Measurements from ENCODE around the gene NTRK1. TPM values are rescaled to one million over a fixed set of nuclear protein-coding genes. Genes with fewer than 3 reads are reported as not detected.

The NTRK1 gene
- total RNA-seq, 6 donors from 2014 or later, result 0.30 to 1.4 (median 1.2) TPM; not detected in 2

DNA sequence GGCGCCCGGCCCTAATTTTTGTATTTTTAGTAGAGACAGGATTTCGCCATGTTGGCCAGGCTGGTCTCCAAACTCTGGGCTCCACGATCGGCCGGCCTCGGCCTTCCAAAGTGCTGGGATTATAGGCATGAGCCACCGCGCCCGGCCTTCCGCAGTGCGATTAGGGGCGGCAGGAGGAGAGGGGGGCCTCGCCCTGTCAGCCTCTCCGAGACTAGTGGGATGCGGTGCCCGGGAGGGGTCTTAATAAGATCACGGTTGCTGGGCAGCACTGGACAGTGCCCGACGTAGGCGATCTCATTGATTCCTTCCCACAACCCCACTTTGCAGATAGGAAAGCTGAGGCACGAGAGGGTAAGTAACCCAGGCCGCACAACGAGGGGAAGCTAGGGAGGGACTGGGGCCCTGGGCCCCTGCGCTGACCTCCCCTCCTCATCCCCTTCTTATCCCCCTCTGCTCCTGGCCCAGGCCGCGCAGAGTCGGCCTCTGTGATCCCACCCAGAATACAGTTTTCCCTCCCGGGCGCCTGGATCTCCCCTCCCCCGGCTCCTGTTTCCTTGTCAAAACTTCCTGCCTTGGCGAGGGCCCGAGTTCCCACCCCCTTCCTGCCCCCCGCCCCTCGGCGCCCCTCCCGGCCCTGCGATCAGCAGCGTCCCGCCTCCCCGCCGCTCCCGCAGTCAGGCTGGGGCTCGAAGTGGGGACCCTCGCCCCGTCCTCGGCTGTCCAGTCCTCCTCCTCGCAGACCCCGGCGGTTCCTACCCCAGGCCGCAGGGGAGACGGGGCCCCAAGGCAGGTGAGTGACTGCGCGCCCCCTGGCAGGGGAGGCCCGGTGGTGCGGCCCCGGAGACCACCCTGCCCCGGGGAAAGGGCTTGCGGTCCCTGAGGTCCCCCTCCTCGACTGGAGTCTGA is 32.6 kb downstream of the NTRK1 start, which contains the start of gene PEAR1:
Gene PEAR1 (plus strand): TSS at position 671 of the 906 bp plus-strand sequence. CDS start 10,209 bp downstream, outside the sequence.
- Histone ChIP-seq H3K4me1 (peaks cover 33 to 62% (median 44%) of the 10 kb centered on the region in 4 donors), H3K4me3 (peak within 1 kb of the TSS; percentile 36 to 70 (median 54)), H3K27me3 (peaks cover 0 to 16% (median 6%) of the 10 kb centered on the region in 4 donors), H3K36me3 (no peaks in the 10 kb centered on the region), H3K27ac (peak within 1 kb of the TSS; percentile 87 to 93 (median 91)), H3K9me3 (no peaks in the 10 kb centered on the region)
- TF ChIP-seq POLR2A (IDR thresholded peaks at IDR 0.05), result peak in 1 of 4 donors; percentile 28
- TF ChIP-seq EP300 (IDR thresholded peaks at IDR 0.05), result no peak
- TF ChIP-seq, protein P1, sequence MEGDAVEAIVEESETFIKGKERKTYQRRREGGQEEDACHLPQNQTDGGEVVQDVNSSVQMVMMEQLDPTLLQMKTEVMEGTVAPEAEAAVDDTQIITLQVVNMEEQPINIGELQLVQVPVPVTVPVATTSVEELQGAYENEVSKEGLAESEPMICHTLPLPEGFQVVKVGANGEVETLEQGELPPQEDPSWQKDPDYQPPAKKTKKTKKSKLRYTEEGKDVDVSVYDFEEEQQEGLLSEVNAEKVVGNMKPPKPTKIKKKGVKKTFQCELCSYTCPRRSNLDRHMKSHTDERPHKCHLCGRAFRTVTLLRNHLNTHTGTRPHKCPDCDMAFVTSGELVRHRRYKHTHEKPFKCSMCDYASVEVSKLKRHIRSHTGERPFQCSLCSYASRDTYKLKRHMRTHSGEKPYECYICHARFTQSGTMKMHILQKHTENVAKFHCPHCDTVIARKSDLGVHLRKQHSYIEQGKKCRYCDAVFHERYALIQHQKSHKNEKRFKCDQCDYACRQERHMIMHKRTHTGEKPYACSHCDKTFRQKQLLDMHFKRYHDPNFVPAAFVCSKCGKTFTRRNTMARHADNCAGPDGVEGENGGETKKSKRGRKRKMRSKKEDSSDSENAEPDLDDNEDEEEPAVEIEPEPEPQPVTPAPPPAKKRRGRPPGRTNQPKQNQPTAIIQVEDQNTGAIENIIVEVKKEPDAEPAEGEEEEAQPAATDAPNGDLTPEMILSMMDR (IDR thresholded peaks at IDR 0.05), result peak in 1 of 6 experiments; percentile 7
- peak in 1 of 2 donors; percentile 65 for TF ChIP-seq POLR2AphosphoS5 (IDR thresholded peaks at IDR 0.05)
- 14% methylated on average over 30 to 50 of the region's 60 CpGs for WGBS, 2 donors
- no peak for ATAC-seq (ENCODE audit: low FRiP score in 2 of 2)
- peak in 1 of 2 donors; percentile 83 for DNase-seq

DNA sequence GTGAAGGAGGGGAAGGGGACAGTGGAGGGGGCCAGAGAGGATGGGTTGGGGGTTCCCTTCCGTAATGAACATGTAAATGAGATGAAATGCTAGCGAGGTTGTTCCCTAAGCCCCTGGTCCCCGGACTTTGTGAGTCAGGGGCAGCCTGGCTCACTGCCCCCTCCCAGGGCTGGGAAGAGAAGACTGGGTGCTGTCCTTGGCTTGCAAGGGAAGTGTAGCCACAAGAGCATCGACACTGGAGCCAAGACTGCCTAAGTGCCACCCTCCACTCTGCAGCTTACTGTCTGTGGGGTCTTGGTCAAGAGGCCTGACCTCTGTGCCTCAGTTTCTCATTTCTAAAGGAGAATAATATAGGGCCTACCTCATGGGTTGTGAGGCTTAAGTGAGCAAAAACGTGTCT is 33.3 kb downstream of the NTRK1 start:
- Histone ChIP-seq H3K4me1 (peaks cover 40 to 69% (median 50%) of the 10 kb centered on the region in 4 donors), H3K27me3 (peaks cover 0 to 16% (median 6%) of the 10 kb centered on the region in 4 donors), H3K4me3 (peak overlapping the region; percentile 36 to 70 (median 54)), H3K9me3 (no peaks in the 10 kb centered on the region), H3K27ac (peak overlapping the region; percentile 87 to 93 (median 91)), H3K36me3 (no peaks in the 10 kb centered on the region)
- WGBS, 2 donors, result 16 to 24% methylated on average over 5 of the region's 5 CpGs
- DNase-seq, result no peak
- ATAC-seq (ENCODE audit: low FRiP score in 2 of 2), result no peak
- TF ChIP-seq POLR2AphosphoS5 (IDR thresholded peaks at IDR 0.05) (no peak), POLR2A (IDR thresholded peaks at IDR 0.05) (no peak), EP300 (IDR thresholded peaks at IDR 0.05) (no peak)
- TF ChIP-seq, protein P1 (IDR thresholded peaks at IDR 0.05), result no peak

DNA sequence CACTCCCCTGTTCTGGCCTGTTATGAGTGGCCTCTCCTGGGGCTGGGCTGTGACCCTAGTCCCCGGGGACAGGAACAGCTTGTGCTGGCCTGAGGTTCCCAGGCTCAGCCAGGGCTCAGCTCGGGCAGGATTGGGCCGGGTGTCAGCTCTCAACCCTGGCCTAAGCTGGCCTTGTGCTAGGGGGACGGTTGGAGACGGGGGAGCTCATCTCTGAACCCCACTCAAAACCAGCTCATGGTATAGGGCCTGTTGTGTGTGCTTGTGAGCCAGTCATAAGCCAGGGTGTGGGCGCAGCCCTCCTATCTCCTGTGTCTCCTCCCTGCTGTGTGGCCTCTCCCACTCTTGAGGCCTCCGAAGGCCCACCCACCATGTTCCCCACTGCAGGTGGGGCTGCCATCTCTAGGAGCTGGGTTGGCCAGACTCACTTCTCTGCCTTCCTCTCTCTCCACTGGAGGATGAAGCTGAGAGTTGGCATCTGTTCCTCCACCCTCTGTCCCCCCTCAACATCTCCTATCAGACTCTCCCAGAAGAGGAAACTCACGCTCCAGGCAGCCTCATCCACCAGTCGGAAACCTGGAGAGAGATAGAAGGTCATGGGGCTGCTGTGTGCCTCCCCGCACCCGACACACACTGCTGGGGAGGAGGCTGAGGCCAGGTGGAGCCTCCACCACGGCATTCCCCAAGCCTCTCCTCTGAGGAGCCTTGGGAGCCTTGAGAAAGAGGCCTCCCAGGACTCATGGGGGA is 34.2 kb downstream of the NTRK1 start:
- Histone ChIP-seq H3K27me3 (peaks cover 0 to 16% (median 6%) of the 10 kb centered on the region in 4 donors), H3K27ac (peak overlapping the region; percentile 87 to 93 (median 91)), H3K9me3 (no peaks in the 10 kb centered on the region), H3K4me1 (peaks cover 43 to 78% (median 59%) of the 10 kb centered on the region in 4 donors), H3K36me3 (no peaks in the 10 kb centered on the region), H3K4me3 (peak overlapping the region; percentile 23 to 70 (median 54))
- WGBS, 2 donors, result 53 to 60% methylated on average over 11 to 12 of the region's 12 CpGs
- peak in 1 of 2 donors; percentile 50 for DNase-seq
- no peak for ATAC-seq (ENCODE audit: low FRiP score in 2 of 2)
- peak; percentile 9 to 48 for TF ChIP-seq POLR2AphosphoS5 (IDR thresholded peaks at IDR 0.05)
- TF ChIP-seq EP300 (IDR thresholded peaks at IDR 0.05), result peak in 2 of 4 donors; percentile 45 to 52
- TF ChIP-seq, protein P1 (IDR thresholded peaks at IDR 0.05), result no peak
- no peak for TF ChIP-seq POLR2A (IDR thresholded peaks at IDR 0.05)

DNA sequence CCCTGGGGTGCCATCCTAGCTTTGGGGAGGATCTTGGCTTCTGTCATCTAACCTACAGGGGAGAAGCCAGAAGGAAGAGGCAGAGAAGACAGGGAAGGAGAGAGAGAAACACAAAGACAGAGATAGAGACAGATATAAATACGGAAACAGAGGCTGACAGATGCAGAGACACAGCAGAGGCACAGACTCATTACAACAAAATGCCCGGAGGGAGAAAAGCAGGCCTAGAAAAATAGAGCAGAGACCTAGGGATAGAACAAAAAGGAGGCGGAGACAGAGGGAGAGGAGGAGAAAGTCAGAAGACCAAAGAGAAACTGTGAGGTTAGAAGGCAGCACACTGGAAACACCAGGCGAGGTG is 34.8 kb downstream of the NTRK1 start:
- 64 to 70% methylated on average over 4 of the region's 4 CpGs for WGBS, 2 donors
- ATAC-seq (ENCODE audit: low FRiP score in 2 of 2), result no peak
- no peaks in the 10 kb centered on the region for H3K36me3 ChIP-seq
- H3K4me3 ChIP-seq, result peak overlapping the region in 2 of 4 donors; percentile 57 to 70
- H3K27ac ChIP-seq, result peak overlapping the region; percentile 87 to 93 (median 91)
- no peak for DNase-seq
- TF ChIP-seq POLR2AphosphoS5 (IDR thresholded peaks at IDR 0.05) (no peak), POLR2A (IDR thresholded peaks at IDR 0.05) (no peak)
- no peaks in the 10 kb centered on the region for H3K9me3 ChIP-seq
- H3K4me1 ChIP-seq, result peaks cover 47 to 84% (median 63%) of the 10 kb centered on the region in 4 donors
- H3K27me3 ChIP-seq, result peaks cover 0 to 16% (median 6%) of the 10 kb centered on the region in 4 donors

Data from upper lobe of left lung (tissue), 6 donors.